NCI-H1105 (cell line): Measurements from ENCODE around the gene RIC8B.
"Not testable (repeated sequence)": the region's sequence is repeated elsewhere in the genome, so short reads cannot be mapped to it uniquely, and the experiment has no call there.

Source experiments
- DNase-seq: peaks from one replicate; lab custom pipeline; 2025; lab: John Stamatoyannopoulos, UW

Gene RIC8B

GRCh38 chr12:106774005-106774807 lies at the start of gene RIC8B:
TSS of gene RIC8B (plus strand) at chr12:106774682. CDS start at chr12:106774746, 64 bp downstream.
- DNase-seq = peak; percentile 95

GRCh38 chr12:106724934-106725333 lies 49.5 kb upstream of the RIC8B start:
- DNase-seq = no peak

- not testable (repeated sequence) for DNase-seq
Observed at GRCh38 chr12:106726603-106727202, 47.8 kb upstream of the RIC8B start.

GRCh38 chr12:106729611-106730010 lies 44.9 kb upstream of the RIC8B start:
- DNase-seq = no peak

GRCh38 chr12:106732890-106733289 lies 41.6 kb upstream of the RIC8B start:
- DNase-seq = no peak

GRCh38 chr12:106733660-106734059 lies 40.8 kb upstream of the RIC8B start:
- no peak for DNase-seq

- DNase-seq = no peak
Observed at GRCh38 chr12:106736051-106736957, 38.2 kb upstream of the RIC8B start.

- DNase-seq = no peak
Observed at GRCh38 chr12:106739318-106739717, 35.2 kb upstream of the RIC8B start.

GRCh38 chr12:106739815-106740530 lies 34.5 kb upstream of the RIC8B start:
- no peak for DNase-seq

- no peak for DNase-seq
Observed at GRCh38 chr12:106740818-106741217, 33.7 kb upstream of the RIC8B start.

- DNase-seq = no peak
Observed at GRCh38 chr12:106741247-106741646, 33.2 kb upstream of the RIC8B start.

GRCh38 chr12:106743270-106743988 lies 31.1 kb upstream of the RIC8B start:
- DNase-seq = no peak

GRCh38 chr12:106744600-106744999 lies 29.9 kb upstream of the RIC8B start:
- no peak for DNase-seq

- no peak for DNase-seq
Observed at GRCh38 chr12:106745181-106745745, 29.2 kb upstream of the RIC8B start.

- DNase-seq = no peak
Observed at GRCh38 chr12:106747973-106748436, 26.5 kb upstream of the RIC8B start.

- no peak for DNase-seq
Observed at GRCh38 chr12:106750524-106750923, 24.0 kb upstream of the RIC8B start.

GRCh38 chr12:106753526-106753925 lies 21.0 kb upstream of the RIC8B start:
- DNase-seq = no peak

GRCh38 chr12:106754331-106754730 lies 20.2 kb upstream of the RIC8B start:
- DNase-seq = no peak

- no peak for DNase-seq
Observed at GRCh38 chr12:106757623-106758348, 16.7 kb upstream of the RIC8B start.
